Panc1 (cell line): ENCODE data around the gene FOXO6. TPM values are rescaled to one million over a fixed set of nuclear protein-coding genes. Genes with fewer than 3 reads are reported as not detected.

ENCODE experiments used
- ATAC-seq: fragments of 200-7000 bp; cut with Tn5 transposase; 2 replicates; pipeline ENCODE4 v1.9.1; 2020; ENCODE audit warnings: mild to moderate bottlenecking, moderate library complexity
- BruUV-seq: library from RNA; stranded (reverse); fragments of 400-500 nt; replicated peaks from 2 replicates; lab custom pipeline; 2021; lab: Mats Ljungman, UMichigan
- CTCF ChIA-PET: fragments of 300-600 bp; sonication (Branson Sonifier 250); formaldehyde crosslinking; loops from one replicate; lab custom pipeline; 2022; ENCODE audit warnings: antibody characterized with exemption; lab: Charles Lee
- POLR2A ChIA-PET: fragments of 300-600 bp; sonication (Branson Sonifier 250); formaldehyde crosslinking; loops from one replicate; lab custom pipeline; 2022; ENCODE audit warnings: antibody characterized with exemption; lab: Charles Lee
- DNase-seq: peaks from one replicate; pipeline ENCODE4 v3.0.0-alpha.2; 2010; ENCODE audit warnings: low read depth, low spot score
- H3K27ac ChIP-seq: 2 replicates; pipeline ENCODE4 v1.5.1; 2011; ENCODE audit warnings: mild to moderate bottlenecking, low read length, inconsistent platforms
- H3K27me3 ChIP-seq: fragments of 200-500 bp; sonication (Bioruptor generic); 2 replicates; pipeline ENCODE4 v1.6.0; 2014; ENCODE audit warnings: low read length, inconsistent platforms; ENCODE audit not compliant: control insufficient read depth, insufficient read depth
- H3K36me3 ChIP-seq: fragments of 200-500 bp; sonication (Bioruptor generic); 2 replicates; pipeline ENCODE4 v1.5.1; 2014; ENCODE audit warnings: inconsistent platforms, mild to moderate bottlenecking, low read length, moderate library complexity; ENCODE audit not compliant: control insufficient read depth, insufficient read depth
- H3K4me1 ChIP-seq: 2 replicates; pipeline ENCODE4 v1.5.1; 2011; ENCODE audit warnings: inconsistent platforms, mild to moderate bottlenecking, low read length, moderate library complexity; ENCODE audit not compliant: control insufficient read depth, insufficient read depth
- H3K4me3 ChIP-seq, 2 experiments: 2 replicates each; pipeline ENCODE4 v1.5.1; 2011 to 2012; ENCODE audit warnings: low read depth in 2 of 2, low read length in 2 of 2, mild to moderate bottlenecking in 2 of 2, inconsistent platforms in 1 of 2, moderate library complexity in 1 of 2
- H3K9me3 ChIP-seq: fragments of 200-500 bp; sonication (Bioruptor generic); 2 replicates; pipeline ENCODE4 v1.5.1; 2014; ENCODE audit warnings: low read depth, mild to moderate bottlenecking, inconsistent platforms, low read length, moderate library complexity; ENCODE audit not compliant: control insufficient read depth, insufficient read depth
- CTCF ChIP-seq: fragments of 450-650 bp; IDR thresholded peaks from 2 replicates; pipeline ENCODE4 v1.5.1; 2017; ENCODE audit warnings: mild to moderate bottlenecking
- POLR2AphosphoS5 ChIP-seq: IDR thresholded peaks from 2 replicates; pipeline ENCODE4 v1.6.1; 2012; ENCODE audit warnings: mild to moderate bottlenecking, low read depth, low read length, moderate library complexity
- REST ChIP-seq, 2 experiments: IDR thresholded peaks; 2 replicates each; pipeline ENCODE4 v1.6.1; 2011 to 2012; ENCODE audit warnings: low read depth in 2 of 2, control low read depth in 1 of 2, low read length in 1 of 2, mild to moderate bottlenecking in 1 of 2, moderate library complexity in 1 of 2; ENCODE audit not compliant: insufficient read depth in 1 of 2
- SIN3A ChIP-seq: IDR thresholded peaks from 2 replicates; pipeline ENCODE4 v1.6.1; 2012; ENCODE audit warnings: low read depth, mild to moderate bottlenecking, low read length, moderate library complexity, borderline replicate concordance; ENCODE audit not compliant: insufficient read depth
- TCF7L2 ChIP-seq: IDR thresholded peaks from 2 replicates; pipeline ENCODE4 v1.6.1; 2011; ENCODE audit warnings: mild to moderate bottlenecking, low read depth, low read length, inconsistent platforms
- in situ Hi-C: cut with HindIII; loops from 2 replicates; pipeline ENCODE4 v1.10.0; 2016; ENCODE audit warnings: low sequenced_read_pairs, low pct_unique_long_range_greater_than_20kb
- intact Hi-C: fragments of 100-400 bp; cut with micrococcal nuclease; formaldehyde crosslinking; loops from one replicate; pipeline ENCODE4 v1.10.0; 2022; ENCODE audit not compliant: unreplicated experiment
- total RNA-seq: library from RNA; stranded (reverse); gene quantifications from one replicate; pipeline ENCODE4 v1.2.1, GENCODE V29; 2021; ENCODE audit not compliant: unreplicated experiment

The FOXO6 gene
- total RNA-seq, 1 experiment from 2014 or later = 2.5 TPM

DNA sequence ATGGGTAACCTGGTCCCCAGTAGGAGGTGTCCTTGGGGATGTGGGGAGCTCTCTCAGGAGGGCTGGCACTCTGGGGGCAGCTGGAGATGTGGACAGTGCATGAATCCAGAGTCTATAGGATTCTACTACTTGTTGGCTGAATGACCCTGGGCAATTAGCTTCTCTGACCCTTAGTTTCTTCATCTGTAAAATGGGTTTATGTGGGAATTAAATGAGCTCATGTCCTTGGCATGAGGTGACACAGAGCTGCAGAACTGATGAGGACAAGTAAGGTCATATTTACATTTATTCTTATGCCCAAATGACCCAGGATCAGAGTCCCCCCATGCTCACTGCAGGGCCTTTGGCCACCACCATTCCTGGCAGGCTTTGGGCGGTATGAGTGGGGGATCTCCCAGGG lies 29.3 kb downstream of the FOXO6 start:
- in situ Hi-C loops (no loop called here), intact Hi-C loops (no loop called here)
- Histone ChIP-seq H3K9me3 (no peaks in the 10 kb centered on the region), H3K4me3 (no peak overlapping the region), H3K4me1 (no peaks in the 10 kb centered on the region), H3K27me3 (no peaks in the 10 kb centered on the region), H3K36me3 (no peaks in the 10 kb centered on the region), H3K27ac (no peak overlapping the region)
- DNase-seq (no peak), ATAC-seq (no peak)
- ChIA-PET POLR2A (no interaction called here), CTCF (no interaction called here)
- no TSS peak for BruUV-seq
- TF ChIP-seq CTCF = no peak
- no peak for TF ChIP-seq SIN3A
- TF ChIP-seq REST (IDR thresholded peaks at IDR 0.05; ENCODE audit: insufficient read depth in 1 of 2, low read depth in 2 of 2, low read length in 1 of 2) = no peak
- no peak for TF ChIP-seq POLR2AphosphoS5
- TF ChIP-seq TCF7L2 = no peak

- intact Hi-C loops = no loop called here
Measured at GRCh38 chr1:41391834-41392527, 30.7 kb downstream of the FOXO6 start.

More at GRCh38 chr1:41391834-41392527, 30.7 kb downstream of the FOXO6 start:
- Histone ChIP-seq H3K4me3 (no peak overlapping the region), H3K9me3 (no peaks in the 10 kb centered on the region), H3K4me1 (no peaks in the 10 kb centered on the region), H3K27ac (no peak overlapping the region), H3K27me3 (no peaks in the 10 kb centered on the region), H3K36me3 (no peaks in the 10 kb centered on the region)
- TF ChIP-seq CTCF (no peak), REST (IDR thresholded peaks at IDR 0.05; ENCODE audit: insufficient read depth in 1 of 2, low read depth in 2 of 2, low read length in 1 of 2) (no peak)
- in situ Hi-C loops = no loop called here
- ATAC-seq = no peak
- no peak for DNase-seq
- BruUV-seq = no TSS peak
- ChIA-PET CTCF (no interaction called here), POLR2A (interaction anchor here (0.7 kb wide), 1 partner anchor 257 kb away, joined by 4 read pairs; no protein-coding TSS in a partner anchor)
